Neural cell (in vitro differentiated cells): ENCODE results near the gene DHX34. TPM values are rescaled to one million over a fixed set of nuclear protein-coding genes. Genes with fewer than 3 reads are reported as not detected.
"Not testable (repeated sequence)": the region's sequence is repeated elsewhere in the genome, so short reads cannot be mapped to it uniquely, and the experiment has no call there.

Experiments used
- H2AFZ ChIP-seq: fragments of 200-600, 300-800 bp; sonication (generic), shearing (Covaris generic); 2 replicates; pipeline ENCODE4 v1.6.0; 2014; ENCODE audit warnings: low read depth, mild to moderate bottlenecking, antibody characterized with exemption, low read length, moderate library complexity
- H3F3A ChIP-seq: fragments of 200-600 bp; shearing (Covaris generic); 2 replicates; pipeline ENCODE4 v1.6.1; 2016; ENCODE audit warnings: mild to moderate bottlenecking, moderate library complexity, mixed read lengths, antibody characterized with exemption, low read length; ENCODE audit not compliant: insufficient read depth, poor library complexity, severe bottlenecking
- H3K27ac ChIP-seq: fragments of 200-600, 300-800 bp; sonication (generic), shearing (Covaris generic); 2 replicates; pipeline ENCODE4 v1.5.1; 2014; ENCODE audit warnings: mild to moderate bottlenecking, low read length, moderate library complexity
- H3K27me3 ChIP-seq: fragments of 300-800, 200-600 bp; sonication (generic), shearing (Covaris generic); 2 replicates; pipeline ENCODE4 v1.6.0; 2014; ENCODE audit warnings: mild to moderate bottlenecking, low read depth, low read length, moderate library complexity; ENCODE audit not compliant: insufficient read depth
- H3K36me3 ChIP-seq: fragments of 300-800, 200-600 bp; sonication (generic), shearing (Covaris generic); 2 replicates; pipeline ENCODE4 v1.5.1; 2014; ENCODE audit warnings: mild to moderate bottlenecking, antibody characterized with exemption, low read length, moderate library complexity; ENCODE audit not compliant: insufficient read depth
- H3K4me2 ChIP-seq: fragments of 300-800, 200-600 bp; sonication (generic), shearing (Covaris generic); 2 replicates; pipeline ENCODE4 v1.6.0; 2014; ENCODE audit warnings: mild to moderate bottlenecking, low read length
- H3K4me3 ChIP-seq: fragments of 300-800, 200-600 bp; sonication (generic), shearing (Covaris generic); 2 replicates; pipeline ENCODE4 v1.5.1; 2014; ENCODE audit warnings: mild to moderate bottlenecking, low read length, moderate library complexity
- H3K79me2 ChIP-seq: fragments of 200-600 bp; shearing (Covaris generic); replicated peaks from 2 replicates; pipeline ENCODE4 v1.6.0; 2014; ENCODE audit warnings: mild to moderate bottlenecking, low read length, moderate library complexity; ENCODE audit not compliant: insufficient read depth
- H3K9ac ChIP-seq: fragments of 300-800, 200-600 bp; sonication (generic), shearing (Covaris generic); 2 replicates; pipeline ENCODE4 v1.6.1; 2016; ENCODE audit warnings: mild to moderate bottlenecking, low read length, mixed read lengths
- H3K9me2 ChIP-seq: fragments of 200-600 bp; shearing (Covaris generic); 2 replicates; pipeline ENCODE4 v1.6.1; 2016; ENCODE audit warnings: mild to moderate bottlenecking, low read length, mixed read lengths; ENCODE audit not compliant: insufficient read depth
- H3K9me3 ChIP-seq: fragments of 200-600, 300-800 bp; sonication (generic), shearing (Covaris generic); 2 replicates; pipeline ENCODE4 v1.6.1; 2016; ENCODE audit warnings: mild to moderate bottlenecking, mixed run types, low read length, moderate library complexity, mixed read lengths
- H4K20me1 ChIP-seq: fragments of 200-600 bp; shearing (Covaris generic); 2 replicates; pipeline ENCODE4 v1.6.1; 2016; ENCODE audit warnings: mild to moderate bottlenecking, mixed run types; ENCODE audit not compliant: insufficient read depth
- EP300 ChIP-seq: fragments of 450-650 bp; conservative IDR thresholded peaks from 2 replicates; pipeline ENCODE4 v1.6.1; 2014; ENCODE audit warnings: antibody characterized with exemption, mild to moderate bottlenecking, moderate library complexity; ENCODE audit not compliant: poor library complexity, severe bottlenecking
- EZH2 ChIP-seq: fragments of 200-600, 300-800 bp; shearing (Covaris generic), sonication (generic); IDR thresholded peaks from 2 replicates; pipeline ENCODE4 v1.6.1; 2014; ENCODE audit warnings: antibody characterized with exemption, low read length, borderline replicate concordance, mild to moderate bottlenecking; ENCODE audit not compliant: insufficient read depth, poor library complexity, severe bottlenecking
- MXI1 ChIP-seq: fragments of 450-650 bp; conservative IDR thresholded peaks from 2 replicates; pipeline ENCODE4 v1.6.1; 2014; ENCODE audit warnings: antibody characterized with exemption, mild to moderate bottlenecking; ENCODE audit not compliant: poor library complexity, severe bottlenecking
- POLR2AphosphoS5 ChIP-seq: IDR thresholded peaks from 2 replicates; pipeline ENCODE4 v1.6.1; 2012
- RAD21 ChIP-seq: fragments of 450-650 bp; conservative IDR thresholded peaks from 2 replicates; pipeline ENCODE4 v1.6.1; 2014; ENCODE audit warnings: antibody characterized with exemption, mild to moderate bottlenecking, moderate library complexity
- SMC3 ChIP-seq: fragments of 450-650 bp; conservative IDR thresholded peaks from 2 replicates; pipeline ENCODE4 v1.6.1; 2014; ENCODE audit warnings: antibody characterized with exemption, mild to moderate bottlenecking, moderate library complexity; ENCODE audit not compliant: poor library complexity
- TAF1 ChIP-seq: IDR thresholded peaks from 2 replicates; pipeline ENCODE4 v1.6.1; 2012; ENCODE audit warnings: low read depth
- polyA plus RNA-seq: library from polyadenylated mRNA; depleted of rRNA; stranded (reverse); fragments of >200 nt; gene quantifications from 2 replicates; pipeline ENCODE4 v1.2.3, GENCODE V29; 2014
- TF ChIP-seq, protein P1 (sequence below): fragments of 450-650 bp; IDR thresholded peaks from 2 replicates; pipeline ENCODE4 v1.5.1; 2014; ENCODE audit warnings: antibody characterized with exemption, mild to moderate bottlenecking, moderate library complexity; ENCODE audit not compliant: poor library complexity, severe bottlenecking
- TF ChIP-seq, protein P2 (sequence below): IDR thresholded peaks from 2 replicates; pipeline ENCODE4 v1.6.1; 2012; ENCODE audit warnings: borderline replicate concordance

DHX34 gene
- polyA plus RNA-seq, 1 donor from 2014 or later, result 11.7 TPM

DNA sequence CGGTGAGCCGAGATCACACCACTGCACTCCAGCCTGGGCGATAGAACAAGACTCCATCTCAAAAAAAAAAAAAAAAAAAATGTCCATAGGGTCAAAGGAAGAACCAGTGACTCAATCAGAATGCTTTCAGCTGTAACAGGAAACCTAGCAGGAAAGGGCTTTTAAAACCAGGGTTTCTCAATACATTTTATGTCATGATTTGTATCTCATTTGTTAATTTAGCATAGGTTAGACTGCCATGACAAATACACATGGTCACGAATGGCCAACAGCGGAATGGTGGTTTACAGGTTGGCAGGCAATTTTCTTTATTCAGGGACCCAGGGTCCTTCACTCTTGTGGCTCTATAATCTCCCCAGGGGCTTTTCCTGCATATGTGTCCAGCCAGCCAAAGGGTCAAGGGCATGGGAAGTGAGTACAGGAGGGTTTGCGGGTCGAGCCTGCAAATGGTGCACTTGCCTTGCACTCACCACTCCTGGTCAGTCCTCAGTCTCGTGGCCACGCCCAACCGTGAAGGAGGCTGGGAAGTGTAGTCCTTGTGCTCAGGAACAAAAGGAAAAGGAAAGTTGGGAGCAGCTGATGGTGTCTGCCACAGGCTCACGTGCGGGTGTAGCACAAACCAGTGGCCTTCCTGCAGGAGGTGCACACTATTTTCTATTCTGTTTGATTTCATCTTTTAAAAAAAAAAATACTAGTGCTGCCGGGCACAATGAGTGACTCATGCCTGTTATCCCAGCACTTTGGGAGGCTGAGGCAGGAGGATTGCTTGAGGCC is 14.8 kb downstream of the DHX34 start:
- H4K20me1 ChIP-seq, result no peaks in the 10 kb centered on the region
- H3K9ac ChIP-seq, result no peak overlapping the region
- no peak overlapping the region for H3K4me2 ChIP-seq
- H3K79me2 ChIP-seq, result no peaks in the 10 kb centered on the region
- no peaks in the 10 kb centered on the region for H3K9me2 ChIP-seq
- H2AFZ ChIP-seq, result no peak overlapping the region
- H3K27me3 ChIP-seq, result no peaks in the 10 kb centered on the region
- no peak overlapping the region for H3K4me3 ChIP-seq
- no peaks in the 10 kb centered on the region for H3F3A ChIP-seq
- TF ChIP-seq RAD21, result no peak
- TF ChIP-seq MXI1, result no peak
- no peak for TF ChIP-seq POLR2AphosphoS5
- TF ChIP-seq SMC3, result no peak
- TF ChIP-seq EP300, result no peak
- TF ChIP-seq, protein P1, sequence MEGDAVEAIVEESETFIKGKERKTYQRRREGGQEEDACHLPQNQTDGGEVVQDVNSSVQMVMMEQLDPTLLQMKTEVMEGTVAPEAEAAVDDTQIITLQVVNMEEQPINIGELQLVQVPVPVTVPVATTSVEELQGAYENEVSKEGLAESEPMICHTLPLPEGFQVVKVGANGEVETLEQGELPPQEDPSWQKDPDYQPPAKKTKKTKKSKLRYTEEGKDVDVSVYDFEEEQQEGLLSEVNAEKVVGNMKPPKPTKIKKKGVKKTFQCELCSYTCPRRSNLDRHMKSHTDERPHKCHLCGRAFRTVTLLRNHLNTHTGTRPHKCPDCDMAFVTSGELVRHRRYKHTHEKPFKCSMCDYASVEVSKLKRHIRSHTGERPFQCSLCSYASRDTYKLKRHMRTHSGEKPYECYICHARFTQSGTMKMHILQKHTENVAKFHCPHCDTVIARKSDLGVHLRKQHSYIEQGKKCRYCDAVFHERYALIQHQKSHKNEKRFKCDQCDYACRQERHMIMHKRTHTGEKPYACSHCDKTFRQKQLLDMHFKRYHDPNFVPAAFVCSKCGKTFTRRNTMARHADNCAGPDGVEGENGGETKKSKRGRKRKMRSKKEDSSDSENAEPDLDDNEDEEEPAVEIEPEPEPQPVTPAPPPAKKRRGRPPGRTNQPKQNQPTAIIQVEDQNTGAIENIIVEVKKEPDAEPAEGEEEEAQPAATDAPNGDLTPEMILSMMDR, result no peak
- TF ChIP-seq EZH2, result no peak
- TF ChIP-seq, protein P2, sequence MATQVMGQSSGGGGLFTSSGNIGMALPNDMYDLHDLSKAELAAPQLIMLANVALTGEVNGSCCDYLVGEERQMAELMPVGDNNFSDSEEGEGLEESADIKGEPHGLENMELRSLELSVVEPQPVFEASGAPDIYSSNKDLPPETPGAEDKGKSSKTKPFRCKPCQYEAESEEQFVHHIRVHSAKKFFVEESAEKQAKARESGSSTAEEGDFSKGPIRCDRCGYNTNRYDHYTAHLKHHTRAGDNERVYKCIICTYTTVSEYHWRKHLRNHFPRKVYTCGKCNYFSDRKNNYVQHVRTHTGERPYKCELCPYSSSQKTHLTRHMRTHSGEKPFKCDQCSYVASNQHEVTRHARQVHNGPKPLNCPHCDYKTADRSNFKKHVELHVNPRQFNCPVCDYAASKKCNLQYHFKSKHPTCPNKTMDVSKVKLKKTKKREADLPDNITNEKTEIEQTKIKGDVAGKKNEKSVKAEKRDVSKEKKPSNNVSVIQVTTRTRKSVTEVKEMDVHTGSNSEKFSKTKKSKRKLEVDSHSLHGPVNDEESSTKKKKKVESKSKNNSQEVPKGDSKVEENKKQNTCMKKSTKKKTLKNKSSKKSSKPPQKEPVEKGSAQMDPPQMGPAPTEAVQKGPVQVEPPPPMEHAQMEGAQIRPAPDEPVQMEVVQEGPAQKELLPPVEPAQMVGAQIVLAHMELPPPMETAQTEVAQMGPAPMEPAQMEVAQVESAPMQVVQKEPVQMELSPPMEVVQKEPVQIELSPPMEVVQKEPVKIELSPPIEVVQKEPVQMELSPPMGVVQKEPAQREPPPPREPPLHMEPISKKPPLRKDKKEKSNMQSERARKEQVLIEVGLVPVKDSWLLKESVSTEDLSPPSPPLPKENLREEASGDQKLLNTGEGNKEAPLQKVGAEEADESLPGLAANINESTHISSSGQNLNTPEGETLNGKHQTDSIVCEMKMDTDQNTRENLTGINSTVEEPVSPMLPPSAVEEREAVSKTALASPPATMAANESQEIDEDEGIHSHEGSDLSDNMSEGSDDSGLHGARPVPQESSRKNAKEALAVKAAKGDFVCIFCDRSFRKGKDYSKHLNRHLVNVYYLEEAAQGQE, result no peak
- TF ChIP-seq TAF1, result no peak
- no peaks in the 10 kb centered on the region for H3K9me3 ChIP-seq
- H3K27ac ChIP-seq, result no peak overlapping the region
- no peaks in the 10 kb centered on the region for H3K36me3 ChIP-seq

DNA sequence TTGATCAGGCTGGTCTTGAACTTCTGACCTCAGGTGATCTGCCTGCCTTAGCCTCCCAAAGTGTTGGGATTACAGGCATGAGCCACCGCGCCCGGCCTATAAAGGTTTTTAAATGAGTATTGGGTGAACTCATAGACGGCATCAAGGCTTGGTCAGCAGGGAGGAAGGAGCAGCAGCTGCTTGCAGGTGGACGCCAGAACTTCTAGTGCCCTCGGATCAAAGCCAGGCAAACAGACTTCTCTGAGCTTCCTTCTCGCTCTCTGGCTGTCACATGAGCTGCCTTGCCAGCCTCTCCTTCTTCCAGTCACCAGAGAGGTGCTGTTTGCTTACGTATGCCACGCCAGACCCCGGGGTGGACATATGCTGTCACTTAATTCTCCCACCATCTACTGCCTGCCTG is 16.3 kb downstream of the DHX34 start:
- H4K20me1 ChIP-seq, H3K27ac ChIP-seq, H3K9me2 ChIP-seq, H3K79me2 ChIP-seq, H3K27me3 ChIP-seq, H3K4me3 ChIP-seq, H3K36me3 ChIP-seq, H2AFZ ChIP-seq, H3F3A ChIP-seq, H3K4me2 ChIP-seq, H3K9me3 ChIP-seq, H3K9ac ChIP-seq: not testable (repeated sequence)
